CD4-positive, alpha-beta T cell treated with Interleukin-15 for 1 hour (primary cell): ENCODE data around the gene KANK3.
"Not testable (repeated sequence)": the region's sequence is repeated elsewhere in the genome, so short reads cannot be mapped to it uniquely, and the experiment has no call there.

ENCODE experiments used
- DNase-seq: peaks from one replicate; pipeline ENCODE4 v3.0.0-alpha.2; 2020

KANK3 gene

GRCh38 chr19:8316351-8317125 is 26.5 kb downstream of the KANK3 start:
- no peak for DNase-seq

- not testable (repeated sequence) for DNase-seq
Observed at GRCh38 chr19:8314981-8315640, 28.0 kb downstream of the KANK3 start.

GRCh38 chr19:8311461-8312260 is 31.4 kb downstream of the KANK3 start:
- no peak for DNase-seq

- DNase-seq = no peak
Observed at GRCh38 chr19:8310342-8311055, 32.6 kb downstream of the KANK3 start.

- no peak for DNase-seq
Observed at GRCh38 chr19:8308891-8309291, 34.2 kb downstream of the KANK3 start.

- peak; percentile 82 for DNase-seq
Observed at GRCh38 chr19:8307965-8308866, 34.8 kb downstream of the KANK3 start, which contains the start of gene CD320. Gene CD320 (minus strand): TSS chr19:8308358. CDS start chr19:8308290, 68 bp downstream.

GRCh38 chr19:8307400-8307964 is 35.6 kb downstream of the KANK3 start:
- no peak for DNase-seq

- DNase-seq = no peak
Observed at GRCh38 chr19:8306235-8307054, 36.6 kb downstream of the KANK3 start.

GRCh38 chr19:8305798-8306197 is 37.3 kb downstream of the KANK3 start:
- no peak for DNase-seq

GRCh38 chr19:8304841-8305621 is 38.0 kb downstream of the KANK3 start:
- DNase-seq = no peak

- DNase-seq = no peak
Observed at GRCh38 chr19:8302734-8303133, 40.3 kb downstream of the KANK3 start.

GRCh38 chr19:8302357-8302691 is 40.7 kb downstream of the KANK3 start:
- no peak for DNase-seq

GRCh38 chr19:8291337-8291736 is 51.7 kb downstream of the KANK3 start:
- DNase-seq = not testable (repeated sequence)

- not testable (repeated sequence) for DNase-seq
Observed at GRCh38 chr19:8276508-8276907, 66.6 kb downstream of the KANK3 start.
